Stomach (tissue), 9 donors: ENCODE measurements around the gene NOLC1. TPM values are rescaled to one million over a fixed set of nuclear protein-coding genes. Genes with fewer than 3 reads are reported as not detected.

Experiments
- DNase-seq, 2 donors: peaks; one replicate each; pipeline versions ENCODE4 v3.0.0 to v3.0.0-alpha.2; 2013 to 2019
- H3K27ac ChIP-seq, 5 donors: fragments of 200-600 bp in 4 of 5; sonication (generic) in 4 of 5; one replicate each; pipeline ENCODE4 v1.5.1; 2013 to 2019; ENCODE audit warnings: mild to moderate bottlenecking in 1 of 5, moderate library complexity in 1 of 5
- H3K27me3 ChIP-seq, 3 donors: fragments of 200-600 bp; sonication (generic); one replicate each; pipeline ENCODE4 v1.5.1; 2017 to 2019; ENCODE audit warnings: mixed run types in 1 of 3
- H3K36me3 ChIP-seq, 4 donors: fragments of 200-600 bp; sonication (generic); 1 replicate in 3 of 4; 2 replicates in 1 of 4; pipeline ENCODE4 v1.5.1; 2016 to 2019
- H3K4me1 ChIP-seq, 4 donors: fragments of 200-600 bp; sonication (generic); one replicate each; pipeline ENCODE4 v1.5.1; 2016 to 2019
- H3K4me3 ChIP-seq, 4 donors: fragments of 200-600 bp; sonication (generic) in 3 of 4; one replicate each; pipeline ENCODE4 v1.5.1; 2016 to 2019; ENCODE audit warnings: mild to moderate bottlenecking in 1 of 4
- H3K9me3 ChIP-seq, 4 donors: fragments of 200-600 bp; sonication (generic); one replicate each; pipeline ENCODE4 v1.5.1; 2016 to 2019
- CTCF ChIP-seq, 7 experiments: fragments of 450-650 bp in 4 of 7; fragments of 200-600 bp in 3 of 7; sonication (generic) in 3 of 7; IDR thresholded peaks; one replicate each; pipeline ENCODE4 v1.5.1; 2016 to 2019; ENCODE audit warnings: antibody characterized with exemption in 7 of 7, control low read depth in 2 of 7, mild to moderate bottlenecking in 1 of 7
- EP300 ChIP-seq: sonication (generic); formaldehyde crosslinking; IDR thresholded peaks from one replicate; pipeline ENCODE4 v1.6.1; 2017; ENCODE audit warnings: antibody characterized with exemption
- POLR2A ChIP-seq, 4 donors: fragments of 450-650 bp; IDR thresholded peaks; one replicate each; pipeline ENCODE4 v1.6.1; 2016; ENCODE audit warnings: antibody characterized with exemption in 4 of 4, control low read depth in 2 of 4, mild to moderate bottlenecking in 1 of 4, moderate library complexity in 1 of 4
- POLR2AphosphoS5 ChIP-seq, 3 donors: sonication (generic); formaldehyde crosslinking; IDR thresholded peaks; one replicate each; pipeline ENCODE4 v1.6.1; 2016; ENCODE audit warnings: antibody characterized with exemption in 3 of 3
- WGBS, 5 donors: extraction: QIAGEN DNeasy Blood & Tissue Kit in 3 of 5; methylation state at CpG; one replicate each; pipeline versions ENCODE4 v1.1.5 to v1.1.7; 2013 to 2018; 5-methylcytosine and 5-hydroxymethylcytosine counted together
- intact Hi-C: fragments of 100-400 bp; cut with DNase I; formaldehyde crosslinking; loops from one replicate; pipeline ENCODE4 v1.15.1; 2023; ENCODE audit warnings: low total_unique reads
- polyA plus RNA-seq, 3 donors: library from polyadenylated mRNA; stranded (reverse); fragments of 200-250 nt; gene quantifications; one replicate each; pipeline ENCODE4 v1.2.3, GENCODE V29; 2013
- total RNA-seq, 5 donors: library from RNA; depleted of rRNA; stranded (reverse); fragments of >200 nt; gene quantifications; one replicate each; pipeline versions ENCODE4 v1.1.0 to v1.2.3, GENCODE V29; 2014 to 2016
- donor health status: healthy with polysubstance abuse.
- donor health status: Bipolar disorder and iron deficiency.
- donor health status: healthy.

Gene NOLC1
- total and polyA plus RNA-seq, 8 donors, result 9.8 to 73.7 (median 32.2) TPM

GRCh38 chr10:102172288-102172687 is 20.1 kb downstream of the NOLC1 start:
- H3K4me3 ChIP-seq, result no peak overlapping the region
- no peak overlapping the region for H3K27ac ChIP-seq
- no peak for DNase-seq
- TF ChIP-seq POLR2AphosphoS5 (IDR thresholded peaks at IDR 0.05) (no peak), CTCF (IDR thresholded peaks at IDR 0.05) (no peak), POLR2A (IDR thresholded peaks at IDR 0.05) (no peak), EP300 (no peak)
- H3K4me1 ChIP-seq, result peaks cover 0 to 13% (median 10%) of the 10 kb centered on the region in 4 donors
- no peaks in the 10 kb centered on the region for H3K36me3 ChIP-seq
- intact Hi-C loops, result no loop called here
- WGBS, 5 donors, result 85 to 89% (median 87%) methylated on average over 8 of the region's 8 CpGs
- H3K9me3 ChIP-seq, result no peaks in the 10 kb centered on the region
- peaks cover 0 to 16% (median 0%) of the 10 kb centered on the region in 3 donors for H3K27me3 ChIP-seq

DNA sequence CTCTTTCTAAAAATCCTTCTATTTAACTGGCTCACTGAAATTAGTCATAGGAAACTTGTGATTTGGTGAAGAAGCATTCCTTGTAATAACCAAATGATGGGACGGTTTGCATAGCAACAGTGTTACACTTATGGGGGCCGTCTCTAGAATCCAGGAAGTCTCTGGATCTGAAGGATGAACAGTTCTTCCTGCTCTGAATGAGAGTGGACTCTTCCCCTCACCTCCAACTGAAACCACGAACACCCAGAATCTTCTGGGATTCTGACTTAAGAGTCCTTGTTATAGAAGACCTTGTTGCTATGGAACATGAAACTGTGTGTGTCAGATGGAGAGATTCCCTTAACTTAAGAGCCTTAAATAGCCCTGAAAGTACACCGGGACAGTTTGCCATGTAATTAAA is 23.2 kb downstream of the NOLC1 start:
- H3K9me3 ChIP-seq, result no peaks in the 10 kb centered on the region
- no peaks in the 10 kb centered on the region for H3K36me3 ChIP-seq
- TF ChIP-seq POLR2AphosphoS5 (IDR thresholded peaks at IDR 0.05), result no peak
- no peak for TF ChIP-seq EP300
- TF ChIP-seq CTCF (IDR thresholded peaks at IDR 0.05), result no peak
- TF ChIP-seq POLR2A (IDR thresholded peaks at IDR 0.05), result no peak
- no peak for DNase-seq
- WGBS, 5 donors, result 48 to 70% (median 63%) methylated on average over 4 of the region's 4 CpGs
- no peak overlapping the region for H3K27ac ChIP-seq
- no peak overlapping the region for H3K4me3 ChIP-seq
- H3K27me3 ChIP-seq, result peaks cover 0 to 33% (median 0%) of the 10 kb centered on the region in 3 donors
- intact Hi-C loops, result no loop called here
- H3K4me1 ChIP-seq, result no peaks in the 10 kb centered on the region

- peaks cover 0 to under 1% (median 0%) of the 10 kb centered on the region in 3 donors for H3K27me3 ChIP-seq
- H3K36me3 ChIP-seq, result no peaks in the 10 kb centered on the region
- 85 to 95% (median 91%) methylated on average over 2 of the region's 2 CpGs for WGBS, 5 donors
- no peak for TF ChIP-seq EP300
- TF ChIP-seq CTCF (IDR thresholded peaks at IDR 0.05), result no peak
- no peak for TF ChIP-seq POLR2A (IDR thresholded peaks at IDR 0.05)
- TF ChIP-seq POLR2AphosphoS5 (IDR thresholded peaks at IDR 0.05), result no peak
- H3K4me1 ChIP-seq, result peaks cover 0 to 12% (median 9%) of the 10 kb centered on the region in 4 donors
- DNase-seq, result no peak
- no peak overlapping the region for H3K27ac ChIP-seq
- H3K4me3 ChIP-seq, result no peak overlapping the region
- intact Hi-C loops, result no loop called here
- peaks cover 0 to 3% (median 0%) of the 10 kb centered on the region in 4 donors for H3K9me3 ChIP-seq
Measured at GRCh38 chr10:102184606-102185005, 32.4 kb downstream of the NOLC1 start.

DNA sequence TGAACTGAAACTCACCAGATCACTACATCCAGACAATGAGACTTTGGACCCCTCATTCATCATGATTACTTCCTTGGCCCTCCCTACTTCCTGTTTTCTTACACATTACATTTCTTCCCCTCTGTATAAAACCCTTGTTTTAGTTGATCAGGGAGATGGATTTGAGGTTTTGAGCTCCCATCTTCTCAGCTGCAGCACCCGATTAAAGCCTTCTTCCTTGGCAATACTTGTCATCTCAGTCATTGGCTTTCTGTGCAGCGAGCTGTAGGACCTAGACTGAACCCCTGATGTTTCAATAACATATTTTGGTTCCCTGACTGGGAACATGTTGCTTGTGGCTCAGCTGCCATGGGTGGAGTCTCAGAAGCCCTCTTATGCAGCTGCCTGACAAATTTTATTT is 33.1 kb downstream of the NOLC1 start:
- TF ChIP-seq CTCF (IDR thresholded peaks at IDR 0.05) (no peak), POLR2AphosphoS5 (IDR thresholded peaks at IDR 0.05) (no peak), POLR2A (IDR thresholded peaks at IDR 0.05) (no peak), EP300 (no peak)
- Histone ChIP-seq H3K27me3 (no peaks in the 10 kb centered on the region), H3K36me3 (no peaks in the 10 kb centered on the region), H3K27ac (no peak overlapping the region), H3K4me1 (peaks cover 0 to 14% (median 10%) of the 10 kb centered on the region in 4 donors), H3K9me3 (peaks cover 0 to 3% (median 0%) of the 10 kb centered on the region in 4 donors), H3K4me3 (no peak overlapping the region)
- WGBS, 5 donors, result 65 to 77% (median 72%) methylated on average over 2 of the region's 2 CpGs
- intact Hi-C loops, result no loop called here
- no peak for DNase-seq
